ENCODE measurements around the gene SIRT6.
"Not testable (repeated sequence)": the region's sequence is repeated elsewhere in the genome, so short reads cannot be mapped to it uniquely, and the experiment has no call there.

SIRT6 gene

DNA sequence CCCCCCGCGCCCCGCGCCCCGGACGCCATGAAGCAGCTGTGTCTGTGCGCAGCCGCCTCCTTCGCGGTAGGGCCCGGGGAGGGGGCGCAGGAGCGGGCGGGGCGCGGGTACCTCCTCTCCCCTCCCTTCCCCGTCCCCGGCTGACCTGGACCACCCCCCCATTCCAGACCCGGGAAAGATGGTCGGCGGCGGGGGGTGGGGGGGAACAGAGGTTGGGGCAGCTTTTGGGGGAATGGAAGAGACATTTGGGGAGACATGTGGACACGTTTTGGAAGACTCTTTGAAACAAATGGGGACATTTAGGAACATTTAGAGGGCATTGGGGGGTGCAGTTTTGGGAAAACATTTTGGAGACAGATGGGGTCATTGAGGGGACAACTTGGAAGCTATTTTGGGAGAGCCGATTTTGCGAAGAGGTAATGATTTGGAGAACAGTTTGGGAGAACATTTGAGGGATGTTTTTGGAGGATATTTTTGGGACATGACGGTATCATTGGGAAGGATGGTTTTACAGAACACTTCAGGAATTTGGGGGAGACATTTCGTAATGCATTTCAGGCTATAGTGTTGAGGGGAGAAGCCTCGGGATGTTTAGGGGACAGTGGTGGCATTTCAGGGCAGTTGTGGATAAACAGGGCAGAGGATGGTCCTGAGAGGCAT, 16.2 kb upstream of the SIRT6 start:
- DNase-seq, result no peak

- DNase-seq, result no peak
Observed at GRCh38 chr19:4197625-4198466, 15.5 kb upstream of the SIRT6 start.

GRCh38 chr19:4197228-4197624, 14.9 kb upstream of the SIRT6 start:
- no peak for DNase-seq

- DNase-seq, result no peak
Observed at GRCh38 chr19:4196587-4197148, 14.3 kb upstream of the SIRT6 start.

DNA sequence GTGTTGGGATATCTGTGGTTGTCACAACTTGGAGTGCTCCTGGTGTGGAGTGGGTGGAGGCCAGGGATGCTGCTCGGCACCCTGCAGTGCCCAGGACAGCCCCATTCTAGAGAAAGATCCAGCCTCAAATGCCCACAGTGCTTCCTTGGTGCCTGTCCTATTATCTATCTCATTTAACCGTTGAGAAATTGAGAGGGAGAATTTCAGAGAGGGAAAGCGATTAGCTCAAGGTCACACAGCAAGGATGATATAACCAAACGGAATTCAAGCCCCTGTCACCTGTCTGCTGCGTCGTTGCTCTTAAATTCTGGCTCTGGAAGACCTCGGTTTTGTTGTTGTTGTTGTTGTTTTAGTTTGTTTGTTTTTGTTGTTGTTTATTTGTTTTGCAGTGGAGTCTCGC, 13.6 kb upstream of the SIRT6 start:
- no peak for DNase-seq

DNA sequence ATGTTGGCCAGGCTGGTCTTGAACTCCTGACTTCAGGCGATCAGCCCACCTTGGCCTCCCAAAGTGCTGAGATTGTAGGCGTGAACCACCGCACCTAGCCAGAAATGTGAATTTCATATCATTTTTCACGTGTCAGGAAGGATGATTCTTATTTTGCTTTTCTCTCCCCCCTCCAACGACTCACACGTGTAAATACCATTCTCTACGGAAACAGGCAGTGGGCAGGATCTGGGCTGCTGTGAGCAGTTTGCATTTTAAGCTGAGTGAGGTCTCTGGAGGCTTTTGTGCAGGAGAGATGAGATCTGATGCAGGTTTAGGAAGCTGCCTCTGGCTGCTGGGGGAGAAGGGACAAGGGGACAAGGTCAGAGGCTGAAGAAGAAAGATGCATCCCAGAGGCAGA, 12.0 kb upstream of the SIRT6 start:
- no peak for DNase-seq

- not testable (repeated sequence) for DNase-seq
Observed at GRCh38 chr19:4192537-4192936, 10.2 kb upstream of the SIRT6 start.

GRCh38 chr19:4189641-4190040, 7.3 kb upstream of the SIRT6 start:
- no peak for DNase-seq

DNA sequence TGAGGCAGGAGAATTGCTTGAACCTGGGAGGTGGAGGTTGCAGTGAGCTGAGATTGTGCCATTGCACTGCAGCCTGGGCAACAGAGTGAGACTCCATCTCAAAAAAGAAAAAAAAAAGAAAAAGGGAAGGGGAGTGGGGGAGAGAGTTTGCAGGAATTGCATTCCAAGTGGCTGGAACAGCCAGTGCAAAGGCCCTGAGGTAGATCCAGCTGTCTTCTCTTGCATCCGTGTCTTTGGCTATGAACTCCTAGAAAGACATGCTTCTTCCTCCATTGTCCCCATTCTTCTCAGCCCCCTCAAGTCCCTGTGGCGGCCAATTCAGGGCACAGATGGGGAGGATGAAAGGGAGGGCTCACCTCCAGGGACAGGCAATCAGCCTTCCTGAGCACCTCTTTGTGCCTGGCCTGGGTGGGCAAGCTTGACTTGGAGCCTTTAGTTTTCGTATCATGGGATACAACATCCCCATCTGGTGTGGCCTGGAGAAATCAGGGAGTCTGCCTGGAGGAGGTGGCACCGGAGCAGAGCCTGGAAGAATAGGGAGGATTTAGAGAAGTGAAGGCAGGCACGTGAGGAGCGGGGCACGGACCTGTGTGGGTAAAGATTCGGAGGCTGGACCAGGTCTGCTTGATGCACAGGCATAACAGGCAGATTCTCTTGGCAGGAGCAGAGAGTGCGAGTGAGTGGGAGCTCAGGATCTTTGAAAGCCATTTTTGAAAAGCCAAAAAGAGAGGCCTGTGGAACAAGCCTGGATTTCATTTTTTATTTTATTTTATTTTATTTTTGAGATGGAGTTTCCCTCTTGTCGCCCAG, 5.2 kb upstream of the SIRT6 start:
- DNase-seq, result no peak

DNA sequence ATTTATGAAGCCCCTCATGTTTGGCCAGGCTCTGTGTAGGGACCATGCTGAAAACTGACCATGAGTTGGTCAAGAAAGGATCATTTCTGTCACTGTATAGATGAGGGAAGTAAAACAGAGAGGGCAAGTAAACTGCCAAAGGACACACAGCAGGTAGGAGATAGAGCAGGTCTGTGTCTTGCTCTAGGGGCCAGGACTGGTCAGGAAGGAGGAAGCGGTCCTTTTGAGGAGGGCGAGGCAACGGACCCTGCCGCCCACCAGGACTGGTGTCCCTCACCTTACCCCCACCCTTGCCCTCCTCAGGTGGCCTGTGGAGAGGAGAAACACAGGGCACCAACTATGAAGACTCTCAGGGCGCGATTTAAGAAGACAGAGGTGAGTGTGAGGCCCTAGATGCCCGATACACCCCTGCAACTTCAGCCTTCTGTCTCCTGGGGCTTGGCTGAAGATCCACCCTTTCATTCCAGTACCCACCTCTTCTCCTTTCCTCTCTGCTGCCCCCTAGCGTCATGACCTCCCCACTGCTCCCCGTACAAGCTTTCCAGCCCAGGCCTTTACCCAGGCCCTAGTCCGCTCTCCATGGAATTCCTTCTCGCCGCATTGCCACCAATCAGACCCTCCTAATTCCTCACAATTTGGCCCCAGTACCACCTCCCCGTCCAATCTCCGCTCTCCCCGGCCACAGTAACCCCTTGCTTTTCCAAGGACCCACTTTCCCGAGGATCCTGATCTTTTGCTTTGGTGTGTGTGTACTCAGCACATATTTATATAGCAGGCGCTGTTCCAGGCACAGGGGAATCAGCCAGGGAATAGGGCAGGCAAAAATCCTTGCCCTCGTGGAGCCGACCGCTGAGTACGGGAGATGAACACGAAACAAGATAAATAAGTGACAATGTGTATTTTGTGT, 4.0 kb upstream of the SIRT6 start:
- peak; percentile 78 for DNase-seq

- DNase-seq, result no peak
Observed at GRCh38 chr19:4185413-4186086, 3.2 kb upstream of the SIRT6 start.

DNA sequence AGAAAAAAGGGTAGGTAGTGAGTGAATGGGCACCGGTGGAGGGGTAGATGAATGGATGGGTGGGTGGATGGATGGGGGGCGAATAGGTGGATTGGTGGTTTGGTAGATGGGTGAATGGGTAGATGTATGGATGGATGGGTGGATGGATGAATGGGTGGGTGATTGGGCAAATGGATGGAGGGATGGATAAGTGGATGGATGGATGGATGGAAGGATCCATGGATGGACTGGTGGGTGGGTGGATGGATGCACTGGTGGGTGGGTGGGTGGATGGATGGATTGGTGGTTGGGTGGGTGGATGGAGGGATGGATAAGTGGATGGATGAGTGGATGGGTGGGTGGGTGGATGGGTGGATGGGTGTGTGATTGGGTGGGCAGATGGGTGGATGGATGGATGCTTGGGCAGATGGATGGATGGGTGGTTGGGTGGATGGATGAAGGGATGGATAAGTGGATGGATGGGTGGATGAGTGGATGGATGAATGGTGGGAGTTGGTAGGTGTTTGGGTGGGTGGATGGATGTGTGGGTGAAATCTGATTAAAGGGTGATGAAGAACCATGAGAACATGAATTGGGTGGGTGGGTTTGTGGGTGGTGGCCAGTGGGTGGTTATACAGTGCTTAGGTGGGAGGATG, 2.5 kb upstream of the SIRT6 start:
- no peak for DNase-seq

GRCh38 chr19:4183967-4184717, 1.8 kb upstream of the SIRT6 start:
- DNase-seq, result no peak

DNA sequence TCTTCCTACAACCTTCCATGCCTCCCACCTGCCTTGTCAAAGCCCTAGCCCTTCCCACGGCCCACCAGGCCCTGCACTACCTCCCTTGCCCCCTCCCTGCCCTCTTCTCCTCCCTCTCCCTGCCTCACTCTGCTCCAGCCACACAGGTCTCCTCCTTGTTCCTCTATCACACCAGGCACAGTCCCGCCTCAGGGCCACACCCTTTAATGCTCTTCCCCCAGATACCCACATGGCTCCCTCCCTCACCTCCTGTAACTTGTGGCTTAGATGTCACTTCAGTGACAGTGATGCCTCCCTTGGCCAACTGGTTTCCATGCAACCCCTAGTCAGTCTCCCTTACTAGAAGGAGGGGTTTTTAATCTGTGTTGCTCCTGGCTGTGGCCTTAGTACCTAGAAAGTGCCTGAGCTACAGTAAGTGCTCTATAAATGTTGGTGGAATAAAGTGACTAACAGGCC, 1.3 kb downstream of the SIRT6 start:
- DNase-seq, result no peak

GRCh38 chr19:4178990-4179389, 3.4 kb downstream of the SIRT6 start:
- no peak for DNase-seq

DNA sequence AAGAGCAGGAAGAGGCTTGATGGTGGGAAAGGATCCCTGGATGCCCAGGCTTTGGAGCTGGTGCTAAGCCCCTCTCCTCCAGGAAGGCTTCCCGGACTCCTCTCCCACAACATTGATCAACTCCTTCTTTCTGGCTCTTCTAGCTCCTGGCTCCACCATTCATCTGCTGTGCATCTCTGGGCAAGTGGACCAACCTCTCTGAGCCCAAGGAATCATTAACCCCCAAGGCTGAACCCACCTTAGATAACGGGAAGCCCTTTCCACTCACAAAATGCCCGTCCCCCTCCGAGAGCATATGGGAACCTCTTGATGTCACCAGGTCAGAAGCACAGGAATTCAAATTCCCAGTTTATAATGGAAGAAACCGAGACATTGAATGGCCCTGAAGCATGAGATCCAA, 5.2 kb downstream of the SIRT6 start:
- no peak for DNase-seq

- no peak for DNase-seq
Observed at GRCh38 chr19:4175669-4175931, 6.8 kb downstream of the SIRT6 start.

- no peak for DNase-seq
Observed at GRCh38 chr19:4174895-4175668, 7.3 kb downstream of the SIRT6 start.

DNA sequence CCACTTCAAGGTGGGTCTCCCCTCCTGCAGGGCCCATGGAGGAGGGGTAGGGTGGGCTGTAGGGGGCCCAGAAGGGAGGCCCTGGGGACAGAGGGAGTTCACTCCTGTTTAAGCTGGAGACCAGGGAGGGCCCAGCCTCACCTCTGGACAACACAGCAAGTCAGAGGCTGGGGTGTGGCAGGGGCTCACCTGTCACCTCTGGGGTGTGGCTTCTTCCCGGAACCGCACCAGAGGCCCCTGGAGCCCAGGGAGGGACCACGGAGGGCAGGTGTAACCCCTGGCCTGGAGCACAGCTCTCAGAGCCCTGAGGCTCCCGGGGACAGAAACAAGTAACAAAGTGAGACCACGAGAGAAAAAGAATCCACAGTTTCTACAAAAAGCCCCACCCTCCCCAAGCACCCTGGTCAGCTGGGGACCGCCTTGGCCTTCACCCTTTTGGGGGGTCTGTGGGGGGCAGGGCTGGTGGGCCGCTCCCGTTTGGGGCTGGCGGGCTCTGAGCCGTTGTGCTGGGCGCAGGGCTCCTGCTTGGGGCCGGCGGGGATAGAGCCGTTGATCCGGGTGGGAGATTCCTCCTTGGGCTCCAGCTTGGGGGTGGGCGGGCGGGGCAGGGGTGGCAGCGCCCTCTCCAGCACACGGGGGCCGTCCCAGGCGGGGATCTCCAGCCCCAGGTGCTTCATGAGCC, 8.0 kb downstream of the SIRT6 start:
- DNase-seq, result no peak
